Right lobe of liver (tissue), 6 donors: ENCODE results near the gene GPR39. TPM values are rescaled to one million over a fixed set of nuclear protein-coding genes. Genes with fewer than 3 reads are reported as not detected.

Experiments used
- ATAC-seq, 4 donors: fragments of 200-7000 bp; cut with Tn5 transposase; one replicate each; pipeline ENCODE4 v1.9.1; 2020; ENCODE audit warnings: mild to moderate bottlenecking in 4 of 4, moderate library complexity in 4 of 4
- DNase-seq, 3 donors: peaks; one replicate each; pipeline ENCODE4 v3.0.0-alpha.2; 2020
- H3K27ac ChIP-seq, 3 donors: fragments of 200-600 bp; one replicate each; pipeline ENCODE4 v1.8.0; 2022
- H3K27me3 ChIP-seq, 2 donors: fragments of 200-600 bp; one replicate each; pipeline ENCODE4 v1.8.0; 2022
- H3K36me3 ChIP-seq, 4 donors: fragments of 200-600 bp; sonication (generic) in 1 of 4; one replicate each; pipeline versions ENCODE4 v1.5.1 to v1.8.0; 2017 to 2022; ENCODE audit warnings: control low read depth in 1 of 4
- H3K4me1 ChIP-seq, 4 donors: fragments of 200-600 bp; sonication (generic) in 1 of 4; one replicate each; pipeline versions ENCODE4 v1.5.1 to v1.8.0; 2017 to 2022; ENCODE audit warnings: control low read depth in 1 of 4
- H3K4me3 ChIP-seq, 3 donors: fragments of 200-600 bp; one replicate each; pipeline ENCODE4 v1.8.0; 2022
- H3K9me3 ChIP-seq, 4 donors: fragments of 200-600 bp; sonication (generic) in 1 of 4; one replicate each; pipeline versions ENCODE4 v1.5.1 to v1.8.0; 2017 to 2022; ENCODE audit warnings: control low read depth in 1 of 4
- POLR2A ChIP-seq: fragments of 450-650 bp; IDR thresholded peaks from one replicate; pipeline ENCODE4 v1.6.1; 2017; ENCODE audit warnings: antibody characterized with exemption, mild to moderate bottlenecking
- WGBS: methylation state at CpG from one replicate; pipeline ENCODE4 v1.1.6; 2018; ENCODE audit warnings: low coverage, low lambda C conversion rate; ENCODE audit not compliant: insufficient coverage; ENCODE audit errors: missing lambda C conversion rate; 5-methylcytosine and 5-hydroxymethylcytosine counted together
- intact Hi-C, 2 donors: fragments of 100-400 bp; cut with DNase I; formaldehyde crosslinking; loops; one replicate each; pipeline versions ENCODE4 v1.11.2 to v1.14.1; 2022
- total RNA-seq, 6 experiments: library from RNA; depleted of rRNA in 2 of 6; stranded (reverse); fragments of >200 nt in 2 of 6; fragmentation: NEBNext Ultra II Directional in 3 of 6; extraction: Animal tissue kit (Norgen Biotek cat#: 25700) in 3 of 6; gene quantifications; one replicate each; pipeline versions ENCODE4 v1.1.0 to v1.2.4, GENCODE V29; 2016 to 2023
- TF ChIP-seq, protein P1 (sequence below), 4 donors: fragments of 200-600 bp in 3 of 4; fragments of 450-650 bp in 1 of 4; IDR thresholded peaks; one replicate each; pipeline versions ENCODE4 v1.5.1 to v1.8.0; 2016 to 2022; ENCODE audit warnings: antibody characterized with exemption in 4 of 4, mild to moderate bottlenecking in 2 of 4
- donor health status: DM: no; HTN: yes; CAD: no.
- donor health status: DM: no; HTN: no; CAD: no.
- donor health status: DM: no; HTN: no; CAD: no.
- donor health status: DM: no; HTN: yes; CAD: no.
- donor health status: DM: no; HTN: yes; CAD: no.

Gene GPR39
- total RNA-seq, 6 experiments from 2014 or later = 3.6 to 9.1 (median 6.0) TPM

DNA sequence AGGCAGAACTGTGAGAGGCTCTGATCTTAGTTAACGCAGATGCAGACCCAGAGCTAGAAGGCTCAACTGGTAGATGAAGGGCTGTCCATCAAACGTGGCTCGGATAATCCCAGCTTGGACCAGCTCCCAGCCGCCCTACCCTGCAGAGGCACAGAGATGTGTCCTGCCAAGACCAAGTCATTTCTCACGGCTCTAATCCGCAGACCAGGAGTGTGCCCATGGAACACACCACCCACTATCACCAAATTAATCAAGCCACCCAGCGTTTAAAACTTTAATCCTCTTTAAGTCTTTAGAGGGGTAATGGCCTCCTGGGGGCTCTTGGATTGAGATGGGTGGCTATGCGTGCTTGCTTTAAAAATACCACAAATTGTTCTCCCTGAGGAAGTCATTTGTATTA, 235.9 kb downstream of the GPR39 start:
- H3K4me3 ChIP-seq = no peak overlapping the region
- ATAC-seq (no peak), DNase-seq (no peak)
- H3K4me1 ChIP-seq = no peaks in the 10 kb centered on the region
- TF ChIP-seq POLR2A = no peak
- H3K27ac ChIP-seq = no peak overlapping the region
- H3K36me3 ChIP-seq = no peaks in the 10 kb centered on the region
- no peaks in the 10 kb centered on the region for H3K9me3 ChIP-seq
- WGBS = 95% methylated on average over 4 of the region's 8 CpGs
- intact Hi-C loops = no loop called here
- H3K27me3 ChIP-seq = no peaks in the 10 kb centered on the region

DNA sequence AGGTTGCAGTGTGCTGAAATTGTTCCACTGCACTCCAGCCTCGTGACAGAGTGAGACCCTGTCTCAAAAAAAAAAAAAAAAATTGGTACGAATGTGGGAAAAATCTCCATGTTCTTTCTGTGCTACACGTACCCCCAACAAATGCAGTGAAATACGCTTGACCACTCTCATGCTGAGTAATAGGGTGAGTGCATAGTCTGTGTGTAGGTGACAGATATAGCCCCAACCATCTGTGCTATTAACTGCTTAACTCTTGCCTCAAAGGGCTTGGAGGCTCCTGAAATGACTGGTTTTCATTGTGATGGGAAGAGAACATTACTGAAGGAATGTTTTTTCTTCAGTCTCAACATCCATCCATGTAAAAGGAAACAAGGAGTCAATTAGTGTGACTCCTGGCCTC, 237.7 kb downstream of the GPR39 start:
- WGBS = 70% methylated on average over 4 of the region's 4 CpGs
- H3K27me3 ChIP-seq = no peaks in the 10 kb centered on the region
- H3K27ac ChIP-seq = no peak overlapping the region
- intact Hi-C loops = no loop called here
- no peaks in the 10 kb centered on the region for H3K4me1 ChIP-seq
- TF ChIP-seq, protein P1, sequence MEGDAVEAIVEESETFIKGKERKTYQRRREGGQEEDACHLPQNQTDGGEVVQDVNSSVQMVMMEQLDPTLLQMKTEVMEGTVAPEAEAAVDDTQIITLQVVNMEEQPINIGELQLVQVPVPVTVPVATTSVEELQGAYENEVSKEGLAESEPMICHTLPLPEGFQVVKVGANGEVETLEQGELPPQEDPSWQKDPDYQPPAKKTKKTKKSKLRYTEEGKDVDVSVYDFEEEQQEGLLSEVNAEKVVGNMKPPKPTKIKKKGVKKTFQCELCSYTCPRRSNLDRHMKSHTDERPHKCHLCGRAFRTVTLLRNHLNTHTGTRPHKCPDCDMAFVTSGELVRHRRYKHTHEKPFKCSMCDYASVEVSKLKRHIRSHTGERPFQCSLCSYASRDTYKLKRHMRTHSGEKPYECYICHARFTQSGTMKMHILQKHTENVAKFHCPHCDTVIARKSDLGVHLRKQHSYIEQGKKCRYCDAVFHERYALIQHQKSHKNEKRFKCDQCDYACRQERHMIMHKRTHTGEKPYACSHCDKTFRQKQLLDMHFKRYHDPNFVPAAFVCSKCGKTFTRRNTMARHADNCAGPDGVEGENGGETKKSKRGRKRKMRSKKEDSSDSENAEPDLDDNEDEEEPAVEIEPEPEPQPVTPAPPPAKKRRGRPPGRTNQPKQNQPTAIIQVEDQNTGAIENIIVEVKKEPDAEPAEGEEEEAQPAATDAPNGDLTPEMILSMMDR (IDR thresholded peaks at IDR 0.05) = no peak
- TF ChIP-seq POLR2A = no peak
- no peaks in the 10 kb centered on the region for H3K9me3 ChIP-seq
- DNase-seq (no peak), ATAC-seq (no peak)
- H3K36me3 ChIP-seq = no peaks in the 10 kb centered on the region
- no peak overlapping the region for H3K4me3 ChIP-seq

DNA sequence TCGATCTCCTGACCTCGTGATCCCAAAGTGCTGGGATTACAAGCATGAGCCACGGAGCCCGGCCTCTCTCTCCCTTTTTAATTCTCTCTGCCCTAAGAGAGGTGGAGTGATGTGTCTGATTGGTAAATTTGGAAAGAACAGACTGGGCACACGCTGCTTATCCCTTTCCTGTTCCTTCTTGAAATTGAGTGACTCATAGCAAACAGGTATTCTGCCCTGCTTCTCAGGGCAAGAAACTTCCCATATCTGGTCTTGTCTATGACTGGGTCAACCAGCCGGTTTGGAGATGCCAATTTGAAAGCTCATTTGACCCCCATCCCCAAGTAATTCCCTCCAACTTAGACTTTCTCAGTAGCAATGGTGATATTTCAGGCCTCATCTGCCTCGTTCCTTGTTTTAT, 238.4 kb downstream of the GPR39 start:
- Histone ChIP-seq H3K27me3 (no peaks in the 10 kb centered on the region), H3K4me3 (no peak overlapping the region), H3K27ac (no peak overlapping the region), H3K4me1 (no peaks in the 10 kb centered on the region), H3K9me3 (no peaks in the 10 kb centered on the region), H3K36me3 (no peaks in the 10 kb centered on the region)
- intact Hi-C loops = no loop called here
- DNase-seq (no peak), ATAC-seq (no peak)
- TF ChIP-seq, protein P1 (IDR thresholded peaks at IDR 0.05) = no peak
- TF ChIP-seq POLR2A = no peak
- WGBS = 86% methylated on average over 7 of the region's 7 CpGs

- Histone ChIP-seq H3K27ac (no peak overlapping the region), H3K4me3 (no peak overlapping the region), H3K9me3 (no peaks in the 10 kb centered on the region), H3K27me3 (no peaks in the 10 kb centered on the region), H3K4me1 (no peaks in the 10 kb centered on the region), H3K36me3 (no peaks in the 10 kb centered on the region)
- intact Hi-C loops = no loop called here
- DNase-seq (no peak), ATAC-seq (no peak)
- WGBS = 53% methylated on average over 7 of the region's 7 CpGs
- TF ChIP-seq POLR2A = no peak
- TF ChIP-seq, protein P1 (IDR thresholded peaks at IDR 0.05) = no peak
Measured at GRCh38 chr2:132656266-132656975, 239.8 kb downstream of the GPR39 start.

GRCh38 chr2:132659331-132659730, 242.7 kb downstream of the GPR39 start:
- WGBS = 95% methylated on average over 3 of the region's 3 CpGs
- TF ChIP-seq, protein P1 (IDR thresholded peaks at IDR 0.05) = no peak
- no peak for TF ChIP-seq POLR2A
- Histone ChIP-seq H3K4me3 (no peak overlapping the region), H3K4me1 (no peaks in the 10 kb centered on the region), H3K36me3 (no peaks in the 10 kb centered on the region), H3K27me3 (no peaks in the 10 kb centered on the region), H3K9me3 (no peaks in the 10 kb centered on the region), H3K27ac (no peak overlapping the region)
- intact Hi-C loops = no loop called here
- ATAC-seq (no peak), DNase-seq (no peak)
